SK-N-SH (cell line): ENCODE data around the gene PIAS2. TPM values are rescaled to one million over a fixed set of nuclear protein-coding genes. Genes with fewer than 3 reads are reported as not detected.

Source experiments
- CTCF ChIA-PET: fragments of 300-600, 350-600 bp; formaldehyde crosslinking; extraction: SDS; loops from one replicate; lab custom pipeline; 2021; lab: Yijun Ruan, JAX
- POLR2A ChIA-PET: fragments of 350-600 bp; sonication (Branson Sonifier 250); formaldehyde crosslinking; extraction: SDS; loops from one replicate; lab custom pipeline; 2020; ENCODE audit warnings: antibody characterized with exemption, inconsistent platforms; lab: Yijun Ruan, JAX
- DNase-seq: peaks from one replicate; pipeline ENCODE4 v3.0.0; 2012
- H2AFZ ChIP-seq: fragments of 200-600 bp; sonication (generic); 2 replicates; pipeline ENCODE4 v1.8.1; 2016; ENCODE audit warnings: antibody characterized with exemption, mild to moderate bottlenecking, low read depth
- H3F3A ChIP-seq: fragments of 200-600 bp; sonication (generic); replicated peaks from 2 replicates; pipeline ENCODE3; 2016; ENCODE audit warnings: antibody characterized with exemption, mild to moderate bottlenecking; ENCODE audit not compliant: insufficient read depth
- H3K27ac ChIP-seq, 2 experiments: fragments of 200-500 bp in 1 of 2; fragments of 200-600 bp in 1 of 2; sonication (Bioruptor generic) in 1 of 2; sonication (generic), shearing (Covaris generic) in 1 of 2; 2 replicates each; pipeline versions ENCODE4 v1.5.1 to v1.6.1; 2014 to 2016; ENCODE audit warnings: low read depth in 2 of 2, inconsistent platforms in 1 of 2, low read length in 1 of 2, mild to moderate bottlenecking in 1 of 2, mixed read lengths in 1 of 2
- H3K27me3 ChIP-seq: fragments of 200-600 bp; sonication (generic), shearing (Covaris generic); 2 replicates; pipeline ENCODE4 v1.6.1; 2016; ENCODE audit warnings: mixed run types; ENCODE audit not compliant: insufficient read depth
- H3K36me3 ChIP-seq, 2 experiments: fragments of 200-500 bp in 1 of 2; fragments of 200-600 bp in 1 of 2; sonication (Bioruptor generic) in 1 of 2; sonication (generic) in 1 of 2; replicated peaks in 1 of 2; 2 replicates each; pipeline versions ENCODE3 to v1.5.1; 2014 to 2016; ENCODE audit warnings: low read length in 1 of 2, mild to moderate bottlenecking in 1 of 2; ENCODE audit not compliant: insufficient read depth in 2 of 2, control insufficient read depth in 1 of 2
- H3K4me1 ChIP-seq, 2 experiments: fragments of 200-500 bp in 1 of 2; fragments of 200-600 bp in 1 of 2; sonication (Bioruptor generic) in 1 of 2; sonication (generic), shearing (Covaris generic) in 1 of 2; 2 replicates each; pipeline versions ENCODE4 v1.5.1 to v1.6.1; 2014 to 2016; ENCODE audit warnings: low read depth in 1 of 2, low read length in 1 of 2, mixed run types in 1 of 2; ENCODE audit not compliant: insufficient read depth in 2 of 2, control insufficient read depth in 1 of 2
- H3K4me2 ChIP-seq: fragments of 200-600 bp; sonication (generic), shearing (Covaris generic); 2 replicates; pipeline ENCODE4 v1.6.1; 2017; ENCODE audit warnings: mixed run types
- H3K4me3 ChIP-seq, 2 experiments: fragments of 200-500 bp in 1 of 2; fragments of 200-600 bp in 1 of 2; sonication (Bioruptor generic) in 1 of 2; sonication (generic), shearing (Covaris generic) in 1 of 2; 2 replicates each; pipeline versions ENCODE4 v1.5.1 to v1.8.1; 2014 to 2016; ENCODE audit warnings: low read depth in 2 of 2, inconsistent platforms in 1 of 2, low read length in 1 of 2, mild to moderate bottlenecking in 1 of 2, mixed read lengths in 1 of 2, moderate library complexity in 1 of 2
- H3K79me2 ChIP-seq: fragments of 200-600 bp; sonication (generic); 2 replicates; pipeline ENCODE4 v1.8.1; 2017; ENCODE audit warnings: mild to moderate bottlenecking; ENCODE audit not compliant: insufficient read depth
- H3K9ac ChIP-seq: fragments of 200-600 bp; sonication (generic); 2 replicates; pipeline ENCODE4 v1.6.1; 2017; ENCODE audit warnings: mixed run types
- H3K9me2 ChIP-seq: fragments of 200-600 bp; sonication (generic); 2 replicates; pipeline ENCODE4 v1.6.1; 2017; ENCODE audit warnings: mixed run types
- H3K9me3 ChIP-seq: fragments of 200-600 bp; sonication (generic); 2 replicates; pipeline ENCODE4 v1.6.1; 2017; ENCODE audit warnings: mixed run types, mild to moderate bottlenecking, moderate library complexity
- H4K20me1 ChIP-seq: fragments of 200-600 bp; sonication (generic); 2 replicates; pipeline ENCODE4 v1.6.1; 2017; ENCODE audit warnings: mild to moderate bottlenecking, mixed run types; ENCODE audit not compliant: insufficient read depth
- CTCF ChIP-seq: fragments of 200-600 bp; sonication (generic); IDR thresholded peaks from 2 replicates; pipeline ENCODE4 v1.6.1; 2017; ENCODE audit warnings: antibody characterized with exemption, mild to moderate bottlenecking, moderate library complexity
- ELF1 ChIP-seq: IDR thresholded peaks from 2 replicates; pipeline ENCODE4 v1.4.0; 2012
- EZH2phosphoT487 ChIP-seq: fragments of 200-600 bp; sonication (generic); IDR thresholded peaks from 2 replicates; pipeline ENCODE4 v1.6.1; 2017; ENCODE audit warnings: low read depth, mixed run types, mild to moderate bottlenecking, antibody characterized with exemption, moderate library complexity, borderline replicate concordance
- FOSL2 ChIP-seq: IDR thresholded peaks from 2 replicates; pipeline ENCODE4 v1.4.0; 2012; ENCODE audit warnings: low read depth, mild to moderate bottlenecking, moderate library complexity, borderline replicate concordance
- GABPA ChIP-seq: IDR thresholded peaks from 2 replicates; pipeline ENCODE4 v1.4.0; 2012; ENCODE audit warnings: low read depth, mild to moderate bottlenecking
- MXI1 ChIP-seq: IDR thresholded peaks from 2 replicates; pipeline ENCODE4 v1.6.1; 2012; ENCODE audit warnings: mild to moderate bottlenecking, low read depth, low read length, improper control_type of control experiment
- NFIC ChIP-seq: IDR thresholded peaks from 2 replicates; pipeline ENCODE4 v1.4.0; 2012; ENCODE audit warnings: borderline replicate concordance
- NRF1 ChIP-seq: IDR thresholded peaks from 2 replicates; pipeline ENCODE4 v1.6.1; 2012; ENCODE audit warnings: low read depth, mild to moderate bottlenecking, low read length
- POLR2AphosphoS5 ChIP-seq: IDR thresholded peaks from 2 replicates; pipeline ENCODE4 v1.6.1; 2012; ENCODE audit warnings: low read depth, low read length
- RAD21 ChIP-seq: IDR thresholded peaks from 2 replicates; pipeline ENCODE4 v1.6.1; 2012; ENCODE audit warnings: mild to moderate bottlenecking, low read length
- RCOR1 ChIP-seq: fragments of 150-350 bp; IDR thresholded peaks from 2 replicates; pipeline ENCODE4 v1.6.1; 2017; ENCODE audit warnings: antibody characterized with exemption, low read length
- TAF1 ChIP-seq: IDR thresholded peaks from 2 replicates; pipeline ENCODE4 v1.6.1; 2012; ENCODE audit warnings: low read depth, mild to moderate bottlenecking, low read length, moderate library complexity, borderline replicate concordance
- TCF12 ChIP-seq: IDR thresholded peaks from 2 replicates; pipeline ENCODE4 v1.4.0; 2012
- TEAD4 ChIP-seq: IDR thresholded peaks from 2 replicates; pipeline ENCODE4 v1.4.0; 2012; ENCODE audit warnings: mild to moderate bottlenecking, borderline replicate concordance; ENCODE audit not compliant: insufficient read depth
- ZBTB33 ChIP-seq: IDR thresholded peaks from 2 replicates; pipeline ENCODE4 v1.4.0; 2012; ENCODE audit warnings: low read depth, borderline replicate concordance
- WGBS: methylation state at CpG from one replicate; pipeline ENCODE4 v1.1.6; 2017; ENCODE audit warnings: low lambda C conversion rate; 5-methylcytosine and 5-hydroxymethylcytosine counted together
- polyA plus RNA-seq, 3 experiments: library from polyadenylated mRNA; depleted of rRNA; stranded (reverse); fragments of >200 nt; gene quantifications; 2 replicates each; pipeline ENCODE4 v1.2.3, GENCODE V29; 2012
- TF ChIP-seq, protein P1 (sequence below): IDR thresholded peaks from 2 replicates; pipeline ENCODE4 v1.4.0; 2012; ENCODE audit warnings: low read depth

PIAS2 gene
- polyA plus RNA-seq, 1 of the 3 experiments (the other 2 are of a cell fraction) = 9.0 TPM

- POLR2A ChIA-PET = no interaction called here
- peak; percentile 52 for DNase-seq
These were observed 161.2 kb downstream of the PIAS2 start for GRCh38 chr18:46756025-46756558.

DNA sequence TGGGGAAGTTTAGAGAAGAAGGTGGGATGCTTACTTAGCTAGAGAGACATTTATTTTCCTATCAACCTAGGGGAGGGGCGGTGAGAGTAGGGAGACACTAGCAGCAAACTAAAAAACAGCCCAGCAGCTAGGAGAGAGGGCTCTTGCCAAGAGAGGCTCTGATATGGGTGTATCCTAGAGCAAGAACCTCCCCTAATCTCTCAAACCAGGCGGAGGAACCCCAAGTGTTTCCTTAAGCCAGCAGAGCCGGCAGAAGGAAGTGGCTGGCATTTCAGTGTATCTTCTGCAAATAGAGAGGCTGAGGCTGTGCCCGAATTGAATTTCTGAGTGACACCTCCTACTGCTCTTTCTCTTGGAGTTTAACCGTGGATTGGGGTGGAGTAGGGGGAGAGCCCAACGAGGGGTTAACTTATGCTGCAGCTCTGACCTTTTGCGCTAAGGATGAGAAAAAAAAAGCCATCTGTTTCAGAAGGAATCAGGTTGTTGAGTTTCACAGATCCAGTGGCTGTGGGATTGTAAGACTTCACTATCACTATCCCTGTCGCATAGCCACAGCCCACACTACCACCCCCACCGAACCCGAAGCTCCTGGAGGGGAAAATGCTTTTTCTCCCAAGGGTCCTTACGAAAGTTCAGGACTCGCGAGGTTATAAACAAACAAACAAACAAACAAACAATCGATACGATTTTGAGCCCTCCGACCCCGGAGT is 161.8 kb downstream of the PIAS2 start:
- Histone ChIP-seq H3K79me2 (no peaks in the 10 kb centered on the region), H3K27me3 (peaks cover 42% of the 10 kb centered on the region), H3K4me3 (no peak overlapping the region), H3K27ac (no peak overlapping the region), H3F3A (no peaks in the 10 kb centered on the region), H3K9me3 (no peaks in the 10 kb centered on the region), H4K20me1 (no peaks in the 10 kb centered on the region), H3K9me2 (no peaks in the 10 kb centered on the region), H3K36me3 (no peaks in the 10 kb centered on the region), H3K9ac (no peak overlapping the region), H3K4me1 (peaks cover 0 to 8% of the 10 kb centered on the region in 2 experiments; a peak in 2 of 4 replicates), H3K4me2 (no peak overlapping the region), H2AFZ (no peak overlapping the region)
- peak; percentile 22 for DNase-seq
- ChIA-PET POLR2A (no interaction called here), CTCF (interaction anchor here (0.7 kb wide), 1 partner anchor 931 kb away, joined by 3 read pairs; no protein-coding TSS in a partner anchor)
- 47% methylated on average over 16 of the region's 17 CpGs for WGBS
- TF ChIP-seq GABPA = no peak
- no peak for TF ChIP-seq EZH2phosphoT487
- TF ChIP-seq TEAD4 = no peak
- TF ChIP-seq POLR2AphosphoS5 = no peak
- TF ChIP-seq ZBTB33 = no peak
- no peak for TF ChIP-seq RCOR1
- TF ChIP-seq ELF1 = no peak
- TF ChIP-seq, protein P1, sequence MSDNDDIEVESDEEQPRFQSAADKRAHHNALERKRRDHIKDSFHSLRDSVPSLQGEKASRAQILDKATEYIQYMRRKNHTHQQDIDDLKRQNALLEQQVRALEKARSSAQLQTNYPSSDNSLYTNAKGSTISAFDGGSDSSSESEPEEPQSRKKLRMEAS = no peak
- TF ChIP-seq NFIC = no peak

More at GRCh38 chr18:46756025-46756558, 161.2 kb downstream of the PIAS2 start:
- Histone ChIP-seq H4K20me1 (no peaks in the 10 kb centered on the region), H3F3A (no peaks in the 10 kb centered on the region), H3K27ac (no peak overlapping the region), H3K9ac (no peak overlapping the region), H3K9me2 (no peaks in the 10 kb centered on the region), H2AFZ (no peak overlapping the region), H3K27me3 (peaks cover 44% of the 10 kb centered on the region), H3K4me2 (peak overlapping the region; percentile 78; the same call in 1 of the 2 replicates), H3K4me3 (peak overlapping the region in 1 of 2 experiments; percentile 43; a peak in 2 of 4 replicates), H3K36me3 (no peaks in the 10 kb centered on the region), H3K4me1 (peaks cover 0 to 8% of the 10 kb centered on the region in 2 experiments; a peak in 2 of 4 replicates), H3K9me3 (no peaks in the 10 kb centered on the region), H3K79me2 (no peaks in the 10 kb centered on the region)
- CTCF ChIA-PET = interaction anchor here (0.7 kb wide), 1 partner anchor 930 kb away, joined by 3 read pairs; no protein-coding TSS in a partner anchor
- 64% methylated on average over 5 of the region's 41 CpGs for WGBS
- no peak for TF ChIP-seq TAF1
- TF ChIP-seq RCOR1 = no peak
- no peak for TF ChIP-seq CTCF
- no peak for TF ChIP-seq EZH2phosphoT487
- TF ChIP-seq MXI1 = no peak
- TF ChIP-seq TCF12 = no peak
- no peak for TF ChIP-seq FOSL2
- no peak for TF ChIP-seq RAD21
- TF ChIP-seq NRF1 = no peak
